IPS-20b (cell line): ENCODE measurements around the gene IPMK.

ENCODE experiments used
- H3K27ac ChIP-seq: one replicate; pipeline ENCODE4 v1.5.1; 2013; ENCODE audit warnings: low read length
- H3K27me3 ChIP-seq: 2 replicates; pipeline ENCODE4 v1.6.1; 2013; ENCODE audit warnings: mild to moderate bottlenecking, low read length, inconsistent platforms; ENCODE audit not compliant: insufficient read depth
- H3K36me3 ChIP-seq: 2 replicates; pipeline ENCODE4 v1.6.1; 2013; ENCODE audit warnings: low read depth, mild to moderate bottlenecking, inconsistent platforms, low read length, moderate library complexity; ENCODE audit not compliant: insufficient read depth
- H3K4me1 ChIP-seq: 2 replicates; pipeline ENCODE4 v1.6.1; 2013; ENCODE audit warnings: mild to moderate bottlenecking, control low read depth, inconsistent platforms, low read length, moderate library complexity; ENCODE audit not compliant: insufficient read depth
- H3K4me3 ChIP-seq: 2 replicates; pipeline ENCODE4 v1.5.1; 2013; ENCODE audit warnings: mild to moderate bottlenecking, low read length, inconsistent platforms
- H3K9ac ChIP-seq: 2 replicates; pipeline ENCODE4 v1.6.1; 2013; ENCODE audit warnings: low read depth, mild to moderate bottlenecking, inconsistent platforms, low read length, moderate library complexity
- H3K9me3 ChIP-seq: 2 replicates; pipeline ENCODE4 v1.6.1; 2013; ENCODE audit warnings: mild to moderate bottlenecking, low read depth, low read length, inconsistent platforms; ENCODE audit not compliant: insufficient read depth

Gene IPMK

GRCh38 chr10:58210160-58210559 is 57.5 kb downstream of the IPMK start:
- no peaks in the 10 kb centered on the region for H3K27me3 ChIP-seq
- H3K4me3 ChIP-seq: no peak overlapping the region
- H3K4me1 ChIP-seq: peaks cover 7% of the 10 kb centered on the region; the same call in 1 of the 2 replicates
- H3K36me3 ChIP-seq: no peaks in the 10 kb centered on the region
- H3K9me3 ChIP-seq: no peaks in the 10 kb centered on the region
- H3K27ac ChIP-seq: no peak overlapping the region
- no peak overlapping the region for H3K9ac ChIP-seq

- no peak overlapping the region for H3K27ac ChIP-seq
- H3K27me3 ChIP-seq: no peaks in the 10 kb centered on the region
- peaks cover 7% of the 10 kb centered on the region; the same call in 1 of the 2 replicates for H3K4me1 ChIP-seq
- H3K9me3 ChIP-seq: no peaks in the 10 kb centered on the region
- H3K4me3 ChIP-seq: no peak overlapping the region
- H3K9ac ChIP-seq: no peak overlapping the region
- no peaks in the 10 kb centered on the region for H3K36me3 ChIP-seq
Observed at GRCh38 chr10:58209669-58210068, 58.0 kb downstream of the IPMK start.

- H3K9me3 ChIP-seq: no peaks in the 10 kb centered on the region
- H3K9ac ChIP-seq: no peak overlapping the region
- H3K36me3 ChIP-seq: no peaks in the 10 kb centered on the region
- peaks cover 7% of the 10 kb centered on the region; the same call in 1 of the 2 replicates for H3K4me1 ChIP-seq
- H3K4me3 ChIP-seq: no peak overlapping the region
- H3K27ac ChIP-seq: no peak overlapping the region
- no peaks in the 10 kb centered on the region for H3K27me3 ChIP-seq
Observed at GRCh38 chr10:58206251-58206650, 61.4 kb downstream of the IPMK start.

GRCh38 chr10:58201704-58202103 is 66.0 kb downstream of the IPMK start:
- Histone ChIP-seq H3K9ac (no peak overlapping the region), H3K27me3 (no peaks in the 10 kb centered on the region), H3K36me3 (no peaks in the 10 kb centered on the region), H3K27ac (no peak overlapping the region), H3K4me1 (no peaks in the 10 kb centered on the region), H3K9me3 (no peaks in the 10 kb centered on the region), H3K4me3 (no peak overlapping the region)

GRCh38 chr10:58189269-58189668 is 78.4 kb downstream of the IPMK start:
- H3K9ac ChIP-seq: no peak overlapping the region
- no peaks in the 10 kb centered on the region for H3K9me3 ChIP-seq
- H3K4me3 ChIP-seq: no peak overlapping the region
- H3K27me3 ChIP-seq: no peaks in the 10 kb centered on the region
- no peaks in the 10 kb centered on the region for H3K36me3 ChIP-seq
- no peaks in the 10 kb centered on the region for H3K4me1 ChIP-seq
- H3K27ac ChIP-seq: no peak overlapping the region

GRCh38 chr10:58184120-58184670 is 83.5 kb downstream of the IPMK start:
- no peaks in the 10 kb centered on the region for H3K4me1 ChIP-seq
- no peak overlapping the region for H3K9ac ChIP-seq
- no peaks in the 10 kb centered on the region for H3K36me3 ChIP-seq
- no peaks in the 10 kb centered on the region for H3K9me3 ChIP-seq
- H3K27ac ChIP-seq: no peak overlapping the region
- H3K27me3 ChIP-seq: no peaks in the 10 kb centered on the region
- no peak overlapping the region for H3K4me3 ChIP-seq

GRCh38 chr10:58180666-58181065 is 87.0 kb downstream of the IPMK start:
- H3K36me3 ChIP-seq: no peaks in the 10 kb centered on the region
- no peaks in the 10 kb centered on the region for H3K27me3 ChIP-seq
- no peak overlapping the region for H3K27ac ChIP-seq
- no peaks in the 10 kb centered on the region for H3K4me1 ChIP-seq
- no peak overlapping the region for H3K9ac ChIP-seq
- H3K9me3 ChIP-seq: no peaks in the 10 kb centered on the region
- no peak overlapping the region for H3K4me3 ChIP-seq

GRCh38 chr10:58179238-58179637 is 88.5 kb downstream of the IPMK start:
- H3K4me3 ChIP-seq: no peak overlapping the region
- H3K27ac ChIP-seq: no peak overlapping the region
- no peaks in the 10 kb centered on the region for H3K4me1 ChIP-seq
- no peaks in the 10 kb centered on the region for H3K9me3 ChIP-seq
- H3K27me3 ChIP-seq: no peaks in the 10 kb centered on the region
- H3K36me3 ChIP-seq: no peaks in the 10 kb centered on the region
- no peak overlapping the region for H3K9ac ChIP-seq

GRCh38 chr10:58178811-58179210 is 88.9 kb downstream of the IPMK start:
- Histone ChIP-seq H3K4me3 (no peak overlapping the region), H3K9ac (no peak overlapping the region), H3K27me3 (no peaks in the 10 kb centered on the region), H3K4me1 (no peaks in the 10 kb centered on the region), H3K27ac (no peak overlapping the region), H3K9me3 (no peaks in the 10 kb centered on the region), H3K36me3 (no peaks in the 10 kb centered on the region)

GRCh38 chr10:58177362-58177947 is 90.2 kb downstream of the IPMK start:
- Histone ChIP-seq H3K27ac (no peak overlapping the region), H3K9ac (no peak overlapping the region), H3K4me1 (no peaks in the 10 kb centered on the region), H3K9me3 (no peaks in the 10 kb centered on the region), H3K4me3 (no peak overlapping the region), H3K36me3 (no peaks in the 10 kb centered on the region), H3K27me3 (no peaks in the 10 kb centered on the region)

- Histone ChIP-seq H3K9me3 (no peaks in the 10 kb centered on the region), H3K27ac (no peak overlapping the region), H3K36me3 (no peaks in the 10 kb centered on the region), H3K9ac (no peak overlapping the region), H3K4me1 (no peaks in the 10 kb centered on the region), H3K4me3 (no peak overlapping the region), H3K27me3 (no peaks in the 10 kb centered on the region)
Observed at GRCh38 chr10:58175990-58176900, 91.4 kb downstream of the IPMK start.

GRCh38 chr10:58174831-58175230 is 92.9 kb downstream of the IPMK start:
- H3K36me3 ChIP-seq: no peaks in the 10 kb centered on the region
- H3K4me1 ChIP-seq: no peaks in the 10 kb centered on the region
- H3K27ac ChIP-seq: no peak overlapping the region
- no peak overlapping the region for H3K9ac ChIP-seq
- no peaks in the 10 kb centered on the region for H3K27me3 ChIP-seq
- H3K4me3 ChIP-seq: no peak overlapping the region
- H3K9me3 ChIP-seq: no peaks in the 10 kb centered on the region
